ENCODE data around the gene SHCBP1.

SHCBP1 gene

GRCh38 chr16:46649588-46650253 lies 28.5 kb upstream of the SHCBP1 start:
- DNase-seq, result no peak
- no peaks in the 10 kb centered on the region for H3K27me3 ChIP-seq

GRCh38 chr16:46648656-46649055 lies 27.5 kb upstream of the SHCBP1 start:
- no peaks in the 10 kb centered on the region for H3K9me3 ChIP-seq
- H3K27me3 ChIP-seq, result no peaks in the 10 kb centered on the region
- 0 out of 2 replicates have a peak, but pooled peaks have one; percentile 6 for TF ChIP-seq CTCF (IDR thresholded peaks at IDR 0.05; ENCODE audit: low read depth, low read length)
- no peak for DNase-seq
- no peaks in the 10 kb centered on the region for H3K4me1 ChIP-seq
- no peak overlapping the region for H3K4me3 ChIP-seq (ENCODE audit: low read depth, low read length)
- H3K36me3 ChIP-seq, result no peaks in the 10 kb centered on the region

More at GRCh38 chr16:46649588-46650253, 28.5 kb upstream of the SHCBP1 start:
- no peak overlapping the region for H3K4me3 ChIP-seq (ENCODE audit: low read depth, low read length)
- TF ChIP-seq CTCF (IDR thresholded peaks at IDR 0.05; ENCODE audit: low read depth, low read length), result no peak
- no peaks in the 10 kb centered on the region for H3K36me3 ChIP-seq
- no peaks in the 10 kb centered on the region for H3K4me1 ChIP-seq
- no peaks in the 10 kb centered on the region for H3K9me3 ChIP-seq

- TF ChIP-seq CTCF (IDR thresholded peaks at IDR 0.05; ENCODE audit: low read depth, low read length), result no peak
- Histone ChIP-seq H3K9me3 (no peaks in the 10 kb centered on the region), H3K27me3 (no peaks in the 10 kb centered on the region), H3K36me3 (no peaks in the 10 kb centered on the region), H3K4me1 (no peaks in the 10 kb centered on the region), H3K4me3 (ENCODE audit: low read depth, low read length) (no peak overlapping the region)
- no peak for DNase-seq
These were observed 18.1 kb upstream of the SHCBP1 start for GRCh38 chr16:46638947-46639925.

- Histone ChIP-seq H3K27me3 (no peaks in the 10 kb centered on the region), H3K9me3 (no peaks in the 10 kb centered on the region), H3K4me1 (no peaks in the 10 kb centered on the region), H3K4me3 (ENCODE audit: low read depth, low read length) (no peak overlapping the region), H3K36me3 (no peaks in the 10 kb centered on the region)
- no peak for DNase-seq
- TF ChIP-seq CTCF (IDR thresholded peaks at IDR 0.05; ENCODE audit: low read depth, low read length), result no peak
These were observed 11.9 kb upstream of the SHCBP1 start for GRCh38 chr16:46632778-46633733.

GRCh38 chr16:46629331-46630219 lies 8.4 kb upstream of the SHCBP1 start:
- H3K9me3 ChIP-seq, result no peaks in the 10 kb centered on the region
- H3K36me3 ChIP-seq, result no peaks in the 10 kb centered on the region
- no peaks in the 10 kb centered on the region for H3K27me3 ChIP-seq
- peak; percentile 57 for TF ChIP-seq CTCF (IDR thresholded peaks at IDR 0.05; ENCODE audit: low read depth, low read length)
- peak; percentile 18 for DNase-seq
- H3K4me1 ChIP-seq, result no peaks in the 10 kb centered on the region
- 0 out of 2 replicates have a peak overlapping the region, but pooled peaks have one; percentile 7 for H3K4me3 ChIP-seq (ENCODE audit: low read depth, low read length)

Measured in BE2C (cell line).